Testis (tissue), 2 donors: Measurements from ENCODE around the gene DSTN.

Source experiments
- POLR2A ChIP-seq: fragments of 450-650 bp; IDR thresholded peaks from one replicate; pipeline ENCODE4 v1.6.1; 2017; ENCODE audit warnings: antibody characterized with exemption, mild to moderate bottlenecking, moderate library complexity
- TF ChIP-seq, protein P1 (sequence below), 3 experiments: fragments of 450-650 bp in 2 of 3; fragments of 200-600 bp in 1 of 3; sonication (generic) in 1 of 3; IDR thresholded peaks; one replicate each; pipeline ENCODE4 v1.5.1; 2016 to 2019; ENCODE audit warnings: antibody characterized with exemption in 3 of 3, mild to moderate bottlenecking in 2 of 3, moderate library complexity in 1 of 3

DNA sequence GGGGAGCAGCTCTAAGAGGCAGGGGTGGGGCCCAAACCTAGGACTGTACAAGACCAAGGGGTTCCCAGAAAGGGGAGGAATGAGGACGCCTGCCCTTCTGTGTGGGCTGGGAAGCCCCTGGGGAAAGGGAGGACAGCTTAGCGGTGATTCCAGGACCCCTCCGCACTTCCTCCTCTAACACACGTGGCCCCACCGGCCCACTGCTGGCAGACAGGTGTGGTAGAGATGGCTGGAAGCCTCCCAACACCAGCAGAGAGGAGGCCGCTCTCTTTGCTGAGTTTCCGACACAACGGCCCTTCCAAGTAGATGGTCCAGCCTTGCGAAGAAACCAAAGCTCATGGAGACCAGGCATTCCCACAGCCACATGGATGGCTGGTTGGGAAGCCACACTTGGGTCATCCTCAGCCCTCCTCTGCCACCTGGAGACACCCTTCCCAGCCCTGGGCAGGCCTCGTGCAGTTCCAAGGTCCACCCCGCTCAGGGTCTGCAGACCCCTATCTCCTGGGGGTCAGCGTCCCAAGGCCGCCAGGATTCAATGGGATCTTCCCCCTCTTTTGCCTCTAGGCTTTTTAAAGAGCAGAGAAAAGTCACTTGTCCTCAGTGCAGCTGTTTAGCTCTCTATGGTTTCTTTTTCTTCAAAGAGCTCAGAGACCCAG lies 68.2 kb downstream of the DSTN start:
- TF ChIP-seq, protein P1, sequence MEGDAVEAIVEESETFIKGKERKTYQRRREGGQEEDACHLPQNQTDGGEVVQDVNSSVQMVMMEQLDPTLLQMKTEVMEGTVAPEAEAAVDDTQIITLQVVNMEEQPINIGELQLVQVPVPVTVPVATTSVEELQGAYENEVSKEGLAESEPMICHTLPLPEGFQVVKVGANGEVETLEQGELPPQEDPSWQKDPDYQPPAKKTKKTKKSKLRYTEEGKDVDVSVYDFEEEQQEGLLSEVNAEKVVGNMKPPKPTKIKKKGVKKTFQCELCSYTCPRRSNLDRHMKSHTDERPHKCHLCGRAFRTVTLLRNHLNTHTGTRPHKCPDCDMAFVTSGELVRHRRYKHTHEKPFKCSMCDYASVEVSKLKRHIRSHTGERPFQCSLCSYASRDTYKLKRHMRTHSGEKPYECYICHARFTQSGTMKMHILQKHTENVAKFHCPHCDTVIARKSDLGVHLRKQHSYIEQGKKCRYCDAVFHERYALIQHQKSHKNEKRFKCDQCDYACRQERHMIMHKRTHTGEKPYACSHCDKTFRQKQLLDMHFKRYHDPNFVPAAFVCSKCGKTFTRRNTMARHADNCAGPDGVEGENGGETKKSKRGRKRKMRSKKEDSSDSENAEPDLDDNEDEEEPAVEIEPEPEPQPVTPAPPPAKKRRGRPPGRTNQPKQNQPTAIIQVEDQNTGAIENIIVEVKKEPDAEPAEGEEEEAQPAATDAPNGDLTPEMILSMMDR (IDR thresholded peaks at IDR 0.05): no peak
- no peak for TF ChIP-seq POLR2A
